HEK293 (cell line): ENCODE data around the gene PARD3B.

ENCODE experiments used
- CTCF ChIA-PET: fragments of 350-600 bp; formaldehyde crosslinking; extraction: SDS; loops from one replicate; lab custom pipeline; 2021; ENCODE audit warnings: antibody characterized with exemption; lab: Yijun Ruan, JAX
- POLR2A ChIA-PET: fragments of 300-600 bp; formaldehyde crosslinking; extraction: SDS; loops from one replicate; lab custom pipeline; 2020; ENCODE audit warnings: antibody characterized with exemption, inconsistent platforms; lab: Yijun Ruan, JAX
- H3K27ac ChIP-seq: fragments of 200-500 bp; sonication (Bioruptor generic); 2 replicates; pipeline ENCODE4 v1.5.1; 2014; ENCODE audit warnings: low read depth, low read length, control low read depth, inconsistent platforms; ENCODE audit errors: extremely low read depth
- H3K36me3 ChIP-seq, 2 experiments: fragments of 200-500 bp in 1 of 2; sonication (Bioruptor generic) in 1 of 2; 1 replicate in 1 of 2; 2 replicates in 1 of 2; pipeline ENCODE4 v1.5.1; 2014 to 2017; ENCODE audit warnings: inconsistent platforms in 2 of 2, low read length in 2 of 2; ENCODE audit not compliant: control insufficient read depth in 2 of 2, insufficient read depth in 1 of 2
- H3K4me1 ChIP-seq: fragments of 200-500 bp; sonication (Bioruptor generic); 2 replicates; pipeline ENCODE4 v1.5.1; 2014; ENCODE audit warnings: mild to moderate bottlenecking, low read length, inconsistent platforms; ENCODE audit not compliant: control insufficient read depth, insufficient read depth
- H3K4me3 ChIP-seq: 2 replicates; pipeline ENCODE4 v1.5.1; 2011; ENCODE audit warnings: low read depth, mild to moderate bottlenecking, control low read depth, low read length, moderate library complexity
- H3K9me3 ChIP-seq: fragments of 200-500 bp; sonication (Bioruptor generic); 2 replicates; pipeline ENCODE4 v1.5.1; 2014; ENCODE audit warnings: low read depth, low read length, inconsistent platforms; ENCODE audit not compliant: control insufficient read depth, insufficient read depth
- BCL6B ChIP-seq: fragments of 450-650 bp; formaldehyde crosslinking; IDR thresholded peaks from 2 replicates; pipeline ENCODE4 v1.5.1; 2017; ENCODE audit warnings: missing biosample characterization, missing genetic modification characterization
- ELK4 ChIP-seq: IDR thresholded peaks from 2 replicates; pipeline ENCODE4 v1.6.1; 2011; ENCODE audit warnings: mild to moderate bottlenecking, low read depth, low read length, borderline replicate concordance
- FEZF1 ChIP-seq: fragments of 450-650 bp; formaldehyde crosslinking; IDR thresholded peaks from 2 replicates; pipeline ENCODE4 v1.5.1; 2016; ENCODE audit warnings: missing biosample characterization, missing genetic modification characterization
- KLF8 ChIP-seq: fragments of 450-650 bp; formaldehyde crosslinking; IDR thresholded peaks from 2 replicates; pipeline ENCODE4 v1.5.1; 2016; ENCODE audit warnings: missing biosample characterization, missing genetic modification characterization
- SCRT2 ChIP-seq: fragments of 450-650 bp; formaldehyde crosslinking; IDR thresholded peaks from 2 replicates; pipeline ENCODE4 v1.5.1; 2016; ENCODE audit warnings: missing biosample characterization, missing genetic modification characterization
- YY1 ChIP-seq: fragments of 450-650 bp; formaldehyde crosslinking; IDR thresholded peaks from 2 replicates; pipeline ENCODE4 v1.5.1; 2018; ENCODE audit warnings: missing biosample characterization, missing genetic modification characterization
- ZBTB20 ChIP-seq: fragments of 450-650 bp; formaldehyde crosslinking; IDR thresholded peaks from 2 replicates; pipeline ENCODE4 v1.5.1; 2016; ENCODE audit warnings: missing biosample characterization, missing genetic modification characterization
- ZBTB26 ChIP-seq: fragments of 450-650 bp; formaldehyde crosslinking; optimal IDR thresholded peaks from 2 replicates; pipeline ENCODE3; 2016; ENCODE audit warnings: missing biosample characterization, mild to moderate bottlenecking, missing genetic modification characterization
- ZBTB44 ChIP-seq: fragments of 450-650 bp; IDR thresholded peaks from 2 replicates; pipeline ENCODE4 v1.5.1; 2018; ENCODE audit warnings: missing biosample characterization, mild to moderate bottlenecking, missing genetic modification characterization
- ZFP3 ChIP-seq: fragments of 450-650 bp; formaldehyde crosslinking; IDR thresholded peaks from 2 replicates; pipeline ENCODE4 v1.5.1; 2016; ENCODE audit warnings: low read depth, missing biosample characterization, missing genetic modification characterization
- ZNF10 ChIP-seq: fragments of 450-650 bp; formaldehyde crosslinking; IDR thresholded peaks from 2 replicates; pipeline ENCODE4 v1.5.1; 2017; ENCODE audit warnings: missing biosample characterization, missing genetic modification characterization
- ZNF148 ChIP-seq: fragments of 450-650 bp; formaldehyde crosslinking; IDR thresholded peaks from 2 replicates; pipeline ENCODE4 v1.5.0; 2017; ENCODE audit warnings: missing biosample characterization, missing genetic modification characterization, borderline replicate concordance
- ZNF214 ChIP-seq: fragments of 450-650 bp; formaldehyde crosslinking; IDR thresholded peaks from 2 replicates; pipeline ENCODE4 v1.5.1; 2017; ENCODE audit warnings: missing biosample characterization, mild to moderate bottlenecking, missing genetic modification characterization, borderline replicate concordance
- ZNF280D ChIP-seq: fragments of 450-650 bp; formaldehyde crosslinking; IDR thresholded peaks from 2 replicates; pipeline ENCODE4 v1.5.1; 2016; ENCODE audit warnings: missing biosample characterization, missing genetic modification characterization
- ZNF292 ChIP-seq: fragments of 450-650 bp; formaldehyde crosslinking; IDR thresholded peaks from 2 replicates; pipeline ENCODE4 v1.5.1; 2016; ENCODE audit warnings: low read depth, missing biosample characterization, missing genetic modification characterization, borderline replicate concordance
- ZNF311 ChIP-seq: fragments of 450-650 bp; formaldehyde crosslinking; IDR thresholded peaks from 2 replicates; pipeline ENCODE4 v1.5.1; 2017; ENCODE audit warnings: missing biosample characterization, missing genetic modification characterization, borderline replicate concordance
- ZNF341 ChIP-seq: fragments of 450-650 bp; formaldehyde crosslinking; IDR thresholded peaks from 2 replicates; pipeline ENCODE4; 2016; ENCODE audit warnings: low read depth, missing biosample characterization, missing genetic modification characterization
- ZNF394 ChIP-seq: fragments of 450-650 bp; formaldehyde crosslinking; IDR thresholded peaks from 2 replicates; pipeline ENCODE4 v1.5.1; 2016; ENCODE audit warnings: missing biosample characterization, missing genetic modification characterization, mild to moderate bottlenecking, moderate library complexity, borderline replicate concordance
- ZNF548 ChIP-seq: fragments of 450-650 bp; formaldehyde crosslinking; IDR thresholded peaks from 2 replicates; pipeline ENCODE4 v1.5.1; 2016; ENCODE audit warnings: missing biosample characterization, missing genetic modification characterization
- ZNF701 ChIP-seq: fragments of 450-650 bp; formaldehyde crosslinking; IDR thresholded peaks from 2 replicates; pipeline ENCODE4 v1.5.1; 2016; ENCODE audit warnings: missing biosample characterization, missing genetic modification characterization
- ZSCAN4 ChIP-seq: fragments of 450-650 bp; formaldehyde crosslinking; IDR thresholded peaks from 2 replicates; pipeline ENCODE4 v1.5.1; 2017; ENCODE audit warnings: missing biosample characterization, missing genetic modification characterization

Gene PARD3B

GRCh38 chr2:205210494-205210893 is 665.2 kb downstream of the PARD3B start:
- Histone ChIP-seq H3K4me3 (no peak overlapping the region), H3K4me1 (no peaks in the 10 kb centered on the region), H3K36me3 (no peaks in the 10 kb centered on the region), H3K27ac (no peak overlapping the region), H3K9me3 (no peaks in the 10 kb centered on the region)
- POLR2A ChIA-PET: no interaction called here
- CTCF ChIA-PET: no interaction called here
- no peak for TF ChIP-seq BCL6B (tag by site-specific recombination)
- no peak for TF ChIP-seq ZNF311 (tag by site-specific recombination)
- TF ChIP-seq ZNF341 (tag by site-specific recombination): no peak
- TF ChIP-seq ZNF10: no peak
- TF ChIP-seq SCRT2 (tag by site-specific recombination): no peak

GRCh38 chr2:205212357-205212756 is 667.1 kb downstream of the PARD3B start:
- H3K36me3 ChIP-seq: no peaks in the 10 kb centered on the region
- ChIA-PET POLR2A (no interaction called here), CTCF (no interaction called here)
- H3K4me1 ChIP-seq: no peaks in the 10 kb centered on the region
- no peak overlapping the region for H3K4me3 ChIP-seq
- no peak overlapping the region for H3K27ac ChIP-seq
- H3K9me3 ChIP-seq: no peaks in the 10 kb centered on the region
- TF ChIP-seq ZBTB44 (no peak), ZNF701 (tag by site-specific recombination) (no peak), ZNF214 (tag by site-specific recombination) (no peak), YY1 (no peak), KLF8 (no peak), ZNF394 (no peak), ZNF148 (no peak), ZBTB26 (tag by site-specific recombination) (no peak), ZNF280D (tag by site-specific recombination) (no peak), ZNF292 (tag by site-specific recombination) (no peak), ELK4 (no peak), ZNF311 (tag by site-specific recombination) (no peak), ZFP3 (tag by site-specific recombination) (no peak), ZNF548 (no peak), ZSCAN4 (no peak), FEZF1 (tag by site-specific recombination) (no peak), ZBTB20 (tag by site-specific recombination) (no peak)
